ENCODE data around the gene DDX56. TPM values are rescaled to one million over a fixed set of nuclear protein-coding genes. Genes with fewer than 3 reads are reported as not detected.

The DDX56 gene
- total and polyA plus RNA-seq, 2 of the 13 experiments (the other 11 are each of a cell fraction or from before 2014, with no cell fraction given): 82.6 to 120 TPM

GRCh38 chr7:44622342-44623151, 48.8 kb upstream of the DDX56 start (continued):
- TF ChIP-seq E2F1 (CRISPR knock-in tag; IDR thresholded peaks at IDR 0.05): no peak
- no peak for TF ChIP-seq ZNF501 (CRISPR knock-in tag; IDR thresholded peaks at IDR 0.05)
- TF ChIP-seq ZNF382 (CRISPR knock-in tag; IDR thresholded peaks at IDR 0.05; ENCODE audit: borderline replicate concordance): no peak
- peak; percentile 37; the same call in 1 of the 2 replicates for TF ChIP-seq HOMEZ (CRISPR knock-in tag; IDR thresholded peaks at IDR 0.05; ENCODE audit: low read depth)
- TF ChIP-seq FOXP1 (IDR thresholded peaks at IDR 0.05): no peak
- 0 out of 2 replicates have a peak, but pooled peaks have one; percentile 28 for TF ChIP-seq FOXP1 (CRISPR knock-in tag; IDR thresholded peaks at IDR 0.05)
- no peak for TF ChIP-seq FIP1L1 (IDR thresholded peaks at IDR 0.05; ENCODE audit: borderline replicate concordance, insufficient read depth, low read depth, low read length)
- TF ChIP-seq TRIM22 (IDR thresholded peaks at IDR 0.05): no peak
- no peak for TF ChIP-seq FOSL1 (CRISPR knock-in tag; IDR thresholded peaks at IDR 0.05; ENCODE audit: borderline replicate concordance)
- TF ChIP-seq NONO (IDR thresholded peaks at IDR 0.05): no peak
- TF ChIP-seq NONO (CRISPR knock-in tag; conservative IDR thresholded peaks at IDR 0.05): no peak
- no peak for TF ChIP-seq ZBTB37 (CRISPR knock-in tag; IDR thresholded peaks at IDR 0.05)
- TF ChIP-seq EZH2 (conservative IDR thresholded peaks at IDR 0.05; ENCODE audit: low read depth, low read length): no peak
- TF ChIP-seq NR0B2 (CRISPR knock-in tag; IDR thresholded peaks at IDR 0.05): no peak
- 0 out of 2 replicates have a peak, but pooled peaks have one; percentile 18 for TF ChIP-seq ARID5B (CRISPR knock-in tag; IDR thresholded peaks at IDR 0.05)
- no peak for TF ChIP-seq ZNF790 (CRISPR knock-in tag; IDR thresholded peaks at IDR 0.05; ENCODE audit: borderline replicate concordance)
- no peak for TF ChIP-seq PBX3 (CRISPR knock-in tag; IDR thresholded peaks at IDR 0.05; ENCODE audit: borderline replicate concordance)

Data from HepG2 (cell line).